Non-pigmented ciliary epithelial cell (primary cell): ENCODE data around the gene POLR3K.

Experiments
- DNase-seq: peaks from one replicate; pipeline ENCODE4 v3.0.0-alpha.2; 2010; ENCODE audit warnings: low read depth

The POLR3K gene

GRCh38 chr16:78444-79150 is 25.2 kb upstream of the POLR3K start:
- DNase-seq, result no peak

- DNase-seq, result no peak
Observed at GRCh38 chr16:77807-78443, 24.5 kb upstream of the POLR3K start, which contains the start of gene MPG. TSS of gene MPG (plus strand) at chr16:78225. CDS start at chr16:78310, 85 bp downstream.

GRCh38 chr16:77273-77806 is 23.9 kb upstream of the POLR3K start:
- no peak for DNase-seq

GRCh38 chr16:76535-77272 is 23.3 kb upstream of the POLR3K start:
- no peak for DNase-seq

- DNase-seq, result no peak
Observed at GRCh38 chr16:75580-76501, 22.4 kb upstream of the POLR3K start.

GRCh38 chr16:74747-75334 is 21.4 kb upstream of the POLR3K start:
- no peak for DNase-seq

GRCh38 chr16:74051-74746 is 20.8 kb upstream of the POLR3K start:
- DNase-seq, result no peak

- no peak for DNase-seq
Observed at GRCh38 chr16:72561-73548, 19.4 kb upstream of the POLR3K start, which contains the start of gene RHBDF1. TSS of gene RHBDF1 (minus strand) at chr16:72631. CDS start at chr16:65015, 7,616 bp downstream.

GRCh38 chr16:71540-72401 is 18.4 kb upstream of the POLR3K start:
- no peak for DNase-seq

GRCh38 chr16:71210-71539 is 17.8 kb upstream of the POLR3K start:
- DNase-seq, result no peak

GRCh38 chr16:69181-69580 is 15.8 kb upstream of the POLR3K start:
- no peak for DNase-seq

GRCh38 chr16:67884-68789 is 14.7 kb upstream of the POLR3K start:
- DNase-seq, result no peak

- DNase-seq, result no peak
Observed at GRCh38 chr16:67183-67791, 13.9 kb upstream of the POLR3K start.

GRCh38 chr16:66309-67182 is 13.1 kb upstream of the POLR3K start:
- DNase-seq, result no peak

GRCh38 chr16:65745-66144 is 12.3 kb upstream of the POLR3K start:
- DNase-seq, result no peak

- DNase-seq, result no peak
Observed at GRCh38 chr16:64914-65255, 11.5 kb upstream of the POLR3K start.
